HG03442 (cell line): ENCODE measurements around the gene SLC66A1.

Experiments
- ATAC-seq: cut with Tn5 transposase; IDR thresholded peaks from one replicate; pipeline ENCODE4 v1.9.1; 2021; ENCODE audit warnings: mild to moderate bottlenecking, moderate library complexity; ENCODE audit not compliant: unreplicated experiment

The SLC66A1 gene

DNA sequence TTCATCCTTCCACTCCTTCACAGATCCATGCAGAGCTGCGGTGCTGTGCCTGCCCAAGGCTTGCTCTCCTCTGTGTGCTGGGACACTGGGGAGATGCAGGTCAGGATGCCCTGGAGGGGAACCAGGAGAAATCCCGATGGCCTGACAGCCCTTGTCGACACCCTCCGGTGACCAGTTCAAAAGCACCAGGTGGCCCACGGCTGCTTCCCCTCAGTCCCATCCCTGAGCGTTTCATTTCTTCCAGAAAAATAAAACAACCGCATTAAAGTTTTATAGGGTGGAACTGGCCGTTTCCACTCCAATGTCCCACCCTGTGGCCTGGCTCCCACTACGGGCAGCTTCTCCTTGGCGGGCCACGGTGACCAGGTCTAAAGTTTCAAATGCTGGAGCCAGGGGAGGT, 48.3 kb downstream of the SLC66A1 start:
- no peak for ATAC-seq

DNA sequence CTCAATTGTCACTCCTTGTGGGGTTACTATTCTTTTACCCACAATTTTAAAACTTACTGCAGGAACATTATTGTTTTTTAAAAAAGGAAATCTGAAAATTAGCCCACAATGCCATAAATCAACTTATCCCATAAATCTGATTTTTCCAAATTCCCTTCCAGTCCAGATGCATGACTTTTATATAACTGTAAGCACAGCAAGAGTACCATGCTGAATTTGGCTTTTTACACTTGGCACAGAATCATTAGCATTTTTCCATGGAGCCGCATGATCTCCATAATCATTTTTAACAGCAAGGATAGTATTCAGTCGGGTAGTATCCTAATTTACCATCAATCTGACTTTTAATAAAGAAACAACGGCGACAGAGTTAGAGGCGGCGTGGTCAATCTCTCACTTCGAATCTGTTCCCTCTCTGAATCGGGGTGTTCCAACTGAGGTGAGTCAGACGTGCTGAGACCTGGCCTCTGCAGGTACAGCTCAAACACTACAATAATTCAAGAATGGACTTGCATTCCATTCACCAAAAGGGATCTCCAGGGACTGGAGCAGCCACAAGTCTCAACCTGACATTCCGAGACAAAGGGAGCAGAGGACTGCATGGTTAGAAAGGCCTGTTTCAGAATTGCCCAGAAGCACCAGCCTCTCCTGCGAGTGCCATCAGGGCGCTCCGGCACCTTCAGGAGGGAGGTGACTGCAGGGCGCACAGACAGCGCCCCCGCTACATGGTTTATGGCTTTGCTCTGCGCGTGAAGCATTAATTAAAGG, 48.9 kb downstream of the SLC66A1 start:
- no peak for ATAC-seq

DNA sequence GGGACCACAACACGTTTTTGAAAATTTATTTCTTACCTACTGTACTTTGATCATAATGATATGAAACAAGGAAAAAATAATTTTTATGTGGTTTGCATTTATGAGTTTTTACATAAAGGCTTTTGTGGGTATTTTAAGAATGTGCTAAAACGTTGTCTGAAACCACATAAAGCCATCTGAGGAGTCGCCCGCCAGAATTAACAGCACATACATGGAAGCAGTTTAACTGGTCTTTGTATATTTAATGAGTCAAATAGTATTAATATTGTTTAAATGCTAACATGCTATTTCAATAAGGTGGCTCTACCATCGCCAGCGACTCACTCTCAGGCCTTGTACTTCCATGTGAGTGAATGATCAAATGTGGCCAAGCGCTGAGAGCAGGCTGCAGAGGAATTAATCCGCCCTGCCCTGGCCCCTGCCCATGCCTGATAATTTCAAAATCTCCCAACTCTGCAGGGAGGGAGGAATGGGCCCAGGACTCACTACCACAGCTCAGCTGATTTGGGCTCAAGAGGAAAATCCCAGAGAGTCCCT, 49.6 kb downstream of the SLC66A1 start:
- no peak for ATAC-seq

DNA sequence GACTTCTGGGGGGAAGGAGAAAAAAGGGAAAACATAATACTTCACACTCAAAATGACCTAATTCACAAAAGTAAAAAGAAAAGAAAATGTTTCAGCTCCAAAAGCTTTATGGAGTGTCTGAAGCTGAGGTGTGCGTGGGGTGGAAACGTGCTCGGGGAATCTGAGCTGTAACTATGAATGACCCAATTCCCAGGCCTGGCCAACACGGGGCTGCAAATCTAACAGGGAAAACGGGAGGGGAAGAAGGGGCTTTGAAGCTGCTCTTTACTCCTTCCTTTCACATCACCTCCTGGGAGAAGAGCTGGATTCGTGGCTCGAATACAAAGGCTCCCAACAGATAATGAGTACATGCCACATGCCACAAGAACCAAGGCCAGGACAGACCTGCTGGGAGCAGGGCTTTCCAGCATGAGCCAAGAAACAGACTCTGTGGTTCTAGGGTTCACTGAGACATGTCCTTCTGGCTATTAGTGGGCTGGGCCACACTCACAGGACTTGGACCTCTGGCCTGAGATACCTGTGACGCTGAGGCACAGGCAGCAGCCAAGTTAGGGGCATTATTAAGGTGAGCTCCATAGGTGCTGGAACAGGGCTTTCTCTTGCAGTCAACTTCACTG, 51.5 kb downstream of the SLC66A1 start:
- no peak for ATAC-seq

- ATAC-seq, result no peak
These were observed 53.6 kb downstream of the SLC66A1 start for GRCh38 chr1:19365721-19366120.

GRCh38 chr1:19366599-19367536, 54.7 kb downstream of the SLC66A1 start:
- ATAC-seq, result no peak

DNA sequence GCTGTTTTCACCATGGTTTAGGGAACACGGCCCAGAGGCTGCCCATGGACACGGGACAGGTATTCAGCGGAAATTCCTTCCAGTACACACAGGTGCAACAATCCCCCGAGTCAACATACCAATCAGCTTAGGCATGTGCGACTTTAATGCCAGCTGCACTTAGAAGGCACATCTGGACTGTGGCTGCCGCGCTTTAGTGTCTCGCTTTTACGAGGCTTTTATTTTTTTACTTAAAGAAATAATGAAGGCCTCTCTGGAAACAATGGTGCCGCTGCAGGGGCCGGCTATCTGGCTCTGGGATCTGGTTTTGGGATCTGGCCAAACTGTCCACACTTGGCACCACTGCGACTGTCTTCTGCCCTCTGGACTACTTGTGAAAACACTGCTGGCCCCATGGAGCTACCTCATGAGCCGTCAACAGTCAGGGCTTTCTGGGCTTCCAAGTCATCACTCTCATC, 55.5 kb downstream of the SLC66A1 start:
- no peak for ATAC-seq

DNA sequence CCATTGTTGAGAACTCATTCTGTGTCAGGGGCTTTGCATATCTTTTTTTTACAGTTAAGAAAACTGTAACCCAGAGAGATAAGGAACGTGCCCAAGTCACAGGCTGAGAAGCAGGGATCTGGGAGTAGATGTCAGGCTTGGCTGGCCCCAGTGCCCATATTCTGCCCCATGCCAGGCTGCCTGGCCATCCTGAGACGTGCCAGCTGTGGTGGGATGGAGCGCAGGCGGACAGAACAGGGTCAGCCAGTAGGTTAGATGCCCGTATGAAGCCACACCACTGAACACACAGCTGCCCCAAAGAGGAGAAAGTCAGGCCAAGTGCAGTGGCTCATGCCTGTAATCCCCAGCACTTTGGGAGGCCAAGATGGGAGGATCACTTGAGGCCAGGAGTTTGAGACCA, 55.9 kb downstream of the SLC66A1 start:
- ATAC-seq, result no peak

GRCh38 chr1:19368964-19369363, 56.8 kb downstream of the SLC66A1 start:
- ATAC-seq, result no peak

DNA sequence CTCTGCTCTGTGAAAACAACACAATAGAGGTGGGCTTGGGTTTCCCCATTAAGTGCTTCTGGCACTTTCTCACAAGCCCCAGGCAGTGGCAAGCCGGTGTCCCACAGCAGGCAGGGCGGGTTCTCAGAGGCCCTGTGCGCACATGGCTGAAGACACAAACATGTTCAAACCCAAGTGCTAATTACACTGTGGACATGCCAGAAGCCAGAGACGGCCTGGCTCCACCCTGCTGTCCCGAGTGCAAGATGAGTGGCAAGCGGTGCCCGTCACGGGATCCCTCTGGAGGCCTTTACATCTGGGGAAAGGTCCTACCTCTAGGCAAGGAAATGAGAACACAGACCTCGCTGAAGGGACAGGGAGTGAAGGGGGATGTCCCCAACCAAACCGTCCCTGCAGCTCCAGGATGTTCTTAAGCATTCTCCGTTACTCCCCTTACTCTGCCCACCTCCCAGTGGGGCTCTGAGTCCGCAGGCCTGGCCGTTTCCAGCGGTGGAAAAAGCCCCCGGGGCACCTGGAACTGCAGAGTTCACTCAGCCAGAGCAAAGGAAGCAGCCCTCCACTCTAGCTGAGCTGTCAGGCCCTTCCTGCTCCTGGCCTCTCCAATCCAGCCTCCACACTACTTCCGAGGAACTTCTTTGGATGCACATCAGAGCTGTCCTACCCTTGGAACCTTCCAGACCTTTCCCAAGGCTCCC, 57.4 kb downstream of the SLC66A1 start:
- ATAC-seq, result no peak

GRCh38 chr1:19370453-19371170, 58.5 kb downstream of the SLC66A1 start:
- no peak for ATAC-seq

- ATAC-seq, result no peak
These were observed 59.4 kb downstream of the SLC66A1 start for GRCh38 chr1:19371226-19372135.

DNA sequence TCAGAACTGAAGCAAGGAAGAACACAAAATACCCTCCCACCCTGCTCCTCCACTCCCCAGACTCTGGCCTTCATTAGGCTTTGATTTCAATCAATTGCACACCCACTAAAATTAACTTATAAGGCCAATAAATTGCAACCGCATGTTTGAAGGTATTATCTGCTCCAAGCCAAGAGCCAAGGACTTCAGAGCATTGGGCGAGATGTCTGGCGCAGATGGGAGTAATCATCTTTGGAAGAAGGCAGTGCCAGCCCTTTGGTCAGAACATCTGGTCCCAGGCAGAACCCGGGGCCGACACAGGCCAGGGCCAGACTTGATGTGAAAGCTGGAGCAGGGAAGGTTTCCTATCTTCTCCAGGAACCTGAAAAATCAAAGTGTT, 60.0 kb downstream of the SLC66A1 start:
- ATAC-seq, result no peak

DNA sequence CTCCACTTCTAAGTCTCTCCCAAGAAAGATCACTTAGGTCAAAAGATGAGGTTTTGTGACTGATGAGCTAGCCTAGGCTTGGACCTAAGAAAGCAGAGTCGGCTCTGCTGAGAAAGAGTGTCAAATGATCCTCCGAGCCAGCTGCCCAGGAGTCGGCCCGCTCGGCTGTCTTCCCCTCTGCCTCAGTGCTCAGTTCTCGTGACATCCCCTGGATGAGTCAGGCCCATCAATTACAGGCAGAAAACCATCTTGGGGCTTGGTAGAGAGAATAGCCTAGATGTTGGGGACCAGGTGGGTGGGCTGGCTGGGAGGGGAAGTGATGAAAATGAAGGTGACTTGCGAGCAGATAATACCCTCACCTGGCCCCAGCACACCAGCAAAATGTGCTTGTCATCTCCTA, 60.5 kb downstream of the SLC66A1 start:
- no peak for ATAC-seq

- ATAC-seq, result no peak
These were observed 61.3 kb downstream of the SLC66A1 start for GRCh38 chr1:19373211-19374082.

DNA sequence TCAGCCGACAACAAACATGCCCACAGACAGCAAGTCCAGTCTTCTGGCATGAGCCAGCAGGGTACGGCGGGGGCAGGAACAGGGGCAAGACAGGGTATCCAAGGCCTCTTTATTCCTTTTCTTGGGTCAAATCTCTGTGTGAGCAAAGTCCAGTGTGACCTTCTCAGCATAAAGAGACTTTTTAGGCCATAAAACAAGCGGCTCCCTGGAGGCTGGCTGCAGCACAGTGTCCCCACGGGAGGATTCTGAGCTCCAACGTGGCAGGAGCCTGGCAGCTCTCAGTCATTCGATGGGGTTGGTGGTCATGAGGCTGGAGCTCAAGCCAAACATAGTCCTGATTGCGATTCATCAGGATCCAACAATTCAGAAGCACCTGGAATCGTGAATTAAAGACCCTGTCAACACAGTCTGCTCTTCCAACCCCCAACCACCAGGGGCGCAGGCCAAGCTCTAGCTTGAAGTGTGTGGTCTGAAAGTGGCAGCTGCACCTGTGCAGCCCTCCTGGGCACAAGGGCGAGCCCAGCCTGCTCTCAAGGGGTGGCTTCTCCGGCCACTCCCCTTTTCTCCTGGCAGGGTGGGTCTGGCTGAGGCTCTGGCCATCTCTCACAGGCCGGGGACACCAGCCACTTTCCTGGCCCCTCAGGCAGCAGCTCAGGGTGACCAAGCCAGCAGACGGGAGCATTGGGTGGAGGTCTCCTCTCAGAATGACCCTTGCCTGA, 62.1 kb downstream of the SLC66A1 start:
- no peak for ATAC-seq

GRCh38 chr1:19374926-19375325, 62.8 kb downstream of the SLC66A1 start:
- no peak for ATAC-seq
